ENCODE data around the gene ADGRL1. TPM values are rescaled to one million over a fixed set of nuclear protein-coding genes. Genes with fewer than 3 reads are reported as not detected.

ADGRL1 gene
- total RNA-seq, 1 experiment from 2014 or later, result 2.4 TPM

DNA sequence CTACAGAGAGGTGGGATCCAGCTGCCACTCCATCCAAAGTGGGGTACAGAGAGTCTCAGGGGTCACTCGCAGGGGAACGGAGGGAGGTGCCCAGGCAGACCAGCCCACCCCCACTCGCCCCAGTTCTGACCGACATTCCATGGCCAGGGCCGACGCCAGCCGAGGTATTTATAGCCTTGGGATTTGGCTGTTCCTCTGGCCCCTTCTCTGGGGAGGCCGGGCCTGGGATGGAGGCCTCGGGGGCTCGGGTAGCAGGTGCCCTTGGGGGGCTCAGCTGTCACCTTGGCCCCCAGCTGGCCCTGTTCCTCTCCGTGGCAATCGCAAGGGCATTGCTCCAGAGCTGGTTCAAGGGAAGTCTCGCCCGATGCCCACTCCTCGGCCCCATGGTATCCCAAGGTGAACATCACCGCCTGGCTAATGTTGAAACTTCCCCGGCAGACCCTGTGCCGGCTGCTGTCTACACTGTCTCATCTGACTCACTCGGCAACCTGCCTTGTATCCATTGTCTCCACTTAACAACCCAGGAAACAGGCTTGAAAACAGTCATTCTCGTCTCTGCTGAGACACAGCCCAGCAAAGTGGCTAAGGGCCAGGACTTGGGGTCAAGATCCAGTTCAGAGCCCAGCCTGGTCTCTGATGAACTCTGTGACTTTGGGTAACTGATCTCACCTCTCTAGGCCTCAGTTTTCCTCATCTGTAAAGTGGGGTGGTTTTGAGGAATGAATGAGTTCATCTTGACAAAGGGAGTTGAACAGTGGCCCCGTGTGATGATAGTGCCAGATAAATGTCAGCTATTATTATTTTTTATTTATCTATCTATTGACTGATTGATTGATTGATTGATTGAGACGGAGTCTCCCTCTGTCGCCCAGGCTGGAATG is 98.1 kb downstream of the ADGRL1 start:
- DNase-seq (ENCODE audit: low read depth), result no peak

GRCh38 chr19:14106840-14107239 is 99.1 kb downstream of the ADGRL1 start:
- no peak for DNase-seq (ENCODE audit: low read depth)
- in situ Hi-C loops (cut with HindIII; ENCODE audit: low pct_unique_long_range_greater_than_20kb, low sequenced_read_pairs), result no loop called here

More for the DNA sequence above, 98.1 kb downstream of the ADGRL1 start:
- in situ Hi-C loops (cut with HindIII; ENCODE audit: low pct_unique_long_range_greater_than_20kb, low sequenced_read_pairs), result no loop called here

- no peak for DNase-seq (ENCODE audit: low read depth)
- in situ Hi-C loops (cut with HindIII; ENCODE audit: low pct_unique_long_range_greater_than_20kb, low sequenced_read_pairs), result no loop called here
These were observed 100.3 kb downstream of the ADGRL1 start for GRCh38 chr19:14105680-14106079.

- no peak for DNase-seq (ENCODE audit: low read depth)
- in situ Hi-C loops (cut with HindIII; ENCODE audit: low pct_unique_long_range_greater_than_20kb, low sequenced_read_pairs), result no loop called here
These were observed 102.7 kb downstream of the ADGRL1 start for GRCh38 chr19:14103310-14103709.

GRCh38 chr19:14102756-14103155 is 103.2 kb downstream of the ADGRL1 start:
- in situ Hi-C loops (cut with HindIII; ENCODE audit: low pct_unique_long_range_greater_than_20kb, low sequenced_read_pairs), result no loop called here
- no peak for DNase-seq (ENCODE audit: low read depth)

- DNase-seq (ENCODE audit: low read depth), result no peak
- in situ Hi-C loops (cut with HindIII; ENCODE audit: low pct_unique_long_range_greater_than_20kb, low sequenced_read_pairs), result no loop called here
These were observed 103.8 kb downstream of the ADGRL1 start for GRCh38 chr19:14102102-14102696.

GRCh38 chr19:14101003-14101545 is 104.9 kb downstream of the ADGRL1 start:
- DNase-seq (ENCODE audit: low read depth), result no peak
- in situ Hi-C loops (cut with HindIII; ENCODE audit: low pct_unique_long_range_greater_than_20kb, low sequenced_read_pairs), result no loop called here

Other genes starting within 250 kb of the ADGRL1 start
- 6.1 and 7.5 TPM in 2 replicates for gene RFX1, start 199.8 kb downstream of the ADGRL1 start, total RNA-seq (2014; rRNA removed; shearing (Covaris generic); ENCODE audit: low replicate concordance)
- not detected in 2 replicates for gene RLN3, start 178.0 kb downstream of the ADGRL1 start, total RNA-seq (2014; rRNA removed; shearing (Covaris generic); ENCODE audit: low replicate concordance)
- 8.6 and 15.6 TPM in 2 replicates for gene IL27RA, start 174.4 kb downstream of the ADGRL1 start, total RNA-seq (2014; rRNA removed; shearing (Covaris generic); ENCODE audit: low replicate concordance)
- gene PALM3, start 144.1 kb downstream of the ADGRL1 start, total RNA-seq (2014; rRNA removed; shearing (Covaris generic); ENCODE audit: low replicate concordance), result not detected in 2 replicates
- gene MISP3, start 133.4 kb downstream of the ADGRL1 start, total RNA-seq (2014; rRNA removed; shearing (Covaris generic); ENCODE audit: low replicate concordance), result 2.5 and 2.7 TPM in 2 replicates
- not detected in 2 replicates for gene C19orf67, start 120.4 kb downstream of the ADGRL1 start, total RNA-seq (2014; rRNA removed; shearing (Covaris generic); ENCODE audit: low replicate concordance)
- gene SAMD1, start 115.4 kb downstream of the ADGRL1 start, total RNA-seq (2014; rRNA removed; shearing (Covaris generic); ENCODE audit: low replicate concordance), result 68.1 and 92.1 TPM in 2 replicates
- gene PRKACA, start 88.4 kb downstream of the ADGRL1 start, total RNA-seq (2014; rRNA removed; shearing (Covaris generic); ENCODE audit: low replicate concordance), result 17.6 and 25.4 TPM in 2 replicates
- 80.1 and 109 TPM in 2 replicates for gene ASF1B, start 69.6 kb downstream of the ADGRL1 start, total RNA-seq (2014; rRNA removed; shearing (Covaris generic); ENCODE audit: low replicate concordance)
- 80.1 and 111 TPM in 2 replicates for gene ADGRE5, start 175.3 kb upstream of the ADGRL1 start, total RNA-seq (2014; rRNA removed; shearing (Covaris generic); ENCODE audit: low replicate concordance)
- gene DDX39A, start 213.2 kb upstream of the ADGRL1 start, total RNA-seq (2014; rRNA removed; shearing (Covaris generic); ENCODE audit: low replicate concordance), result 165 and 194 TPM in 2 replicates
- gene PKN1, start 227.1 kb upstream of the ADGRL1 start, total RNA-seq (2014; rRNA removed; shearing (Covaris generic); ENCODE audit: low replicate concordance), result 198 and 223 TPM in 2 replicates

Measured in Caki2 (cell line).